WERI-Rb-1 (cell line): ENCODE data around the gene PPP1R10.

Source experiments
- DNase-seq: peaks from one replicate; pipeline ENCODE4 v3.0.0-alpha.2; 2020
- H3K27ac ChIP-seq: fragments of 250-450 bp; sonication (Bioruptor Pico); 2 replicates; pipeline ENCODE4 v1.5.1; 2020; ENCODE audit warnings: mild to moderate bottlenecking, moderate library complexity
- H3K27me3 ChIP-seq: fragments of 250-450 bp; sonication (Bioruptor Pico); 2 replicates; pipeline ENCODE4 v1.5.1; 2021; ENCODE audit warnings: mild to moderate bottlenecking, low read depth, moderate library complexity; ENCODE audit not compliant: insufficient read depth, severe bottlenecking
- H3K36me3 ChIP-seq: fragments of 250-450 bp; sonication (Bioruptor Pico); 2 replicates; pipeline ENCODE4 v1.5.1; 2020; ENCODE audit warnings: mild to moderate bottlenecking, moderate library complexity
- H3K4me3 ChIP-seq: 2 replicates; pipeline ENCODE4 v1.5.1; 2011; ENCODE audit warnings: low read depth, mild to moderate bottlenecking, control low read depth, low read length
- H3K9me3 ChIP-seq: fragments of 250-450 bp; sonication (Bioruptor Pico); 2 replicates; pipeline ENCODE4 v1.5.1; 2021; ENCODE audit warnings: mild to moderate bottlenecking, moderate library complexity; ENCODE audit not compliant: severe bottlenecking
- TF ChIP-seq, protein P1 (sequence below): IDR thresholded peaks from 2 replicates; pipeline ENCODE4 v1.5.1; 2011; ENCODE audit warnings: low read depth, mild to moderate bottlenecking, control low read depth, inconsistent platforms, low read length

Gene PPP1R10

DNA sequence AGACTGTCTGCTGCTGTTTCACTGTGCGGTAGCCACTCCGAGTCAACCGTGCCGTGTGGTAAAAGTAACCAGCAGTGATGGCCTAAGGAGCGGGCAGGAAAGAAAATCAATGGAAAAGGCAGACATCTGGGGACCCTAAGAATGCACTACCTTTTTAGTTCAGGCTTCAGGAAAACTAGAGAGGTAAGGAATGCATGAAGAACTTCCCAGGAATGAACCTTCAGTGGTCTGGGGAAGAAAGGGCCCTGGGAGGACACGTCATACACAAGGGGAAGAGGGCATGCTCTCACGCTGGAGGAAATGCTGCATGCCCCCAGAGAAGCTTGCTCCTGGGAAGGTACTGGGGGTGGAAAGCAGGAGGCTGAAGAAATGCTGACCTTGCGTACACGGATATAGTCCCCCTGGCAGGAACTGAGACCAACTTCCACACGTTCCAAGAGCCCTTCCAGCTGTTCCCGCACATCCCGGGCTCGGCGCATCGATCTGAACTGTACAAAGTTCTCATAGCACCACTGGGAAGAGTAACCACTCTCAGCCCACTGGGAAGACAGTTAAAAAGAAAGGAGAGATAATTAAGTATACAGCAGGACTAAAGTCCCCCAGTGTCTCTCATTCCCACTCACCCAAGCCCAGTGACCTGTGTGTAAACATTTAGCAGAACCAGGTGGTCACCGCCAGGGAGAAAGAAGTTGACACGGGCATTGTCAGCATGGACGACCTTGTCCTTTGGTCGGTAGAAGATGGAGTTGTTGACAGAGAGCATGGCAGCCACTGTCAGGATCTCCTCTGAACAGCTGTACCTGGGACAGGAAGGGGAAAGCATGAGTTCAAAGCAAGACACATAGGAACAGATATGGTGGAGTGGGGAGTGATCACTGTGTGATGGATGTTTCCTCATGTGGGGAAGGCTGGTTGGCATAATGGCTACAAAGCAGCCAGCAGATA is 38.0 kb upstream of the PPP1R10 start:
- Histone ChIP-seq H3K27ac (no peak overlapping the region), H3K4me3 (no peak overlapping the region), H3K9me3 (no peaks in the 10 kb centered on the region), H3K27me3 (no peaks in the 10 kb centered on the region), H3K36me3 (peaks cover 99% of the 10 kb centered on the region)
- no peak for DNase-seq
- TF ChIP-seq, protein P1, sequence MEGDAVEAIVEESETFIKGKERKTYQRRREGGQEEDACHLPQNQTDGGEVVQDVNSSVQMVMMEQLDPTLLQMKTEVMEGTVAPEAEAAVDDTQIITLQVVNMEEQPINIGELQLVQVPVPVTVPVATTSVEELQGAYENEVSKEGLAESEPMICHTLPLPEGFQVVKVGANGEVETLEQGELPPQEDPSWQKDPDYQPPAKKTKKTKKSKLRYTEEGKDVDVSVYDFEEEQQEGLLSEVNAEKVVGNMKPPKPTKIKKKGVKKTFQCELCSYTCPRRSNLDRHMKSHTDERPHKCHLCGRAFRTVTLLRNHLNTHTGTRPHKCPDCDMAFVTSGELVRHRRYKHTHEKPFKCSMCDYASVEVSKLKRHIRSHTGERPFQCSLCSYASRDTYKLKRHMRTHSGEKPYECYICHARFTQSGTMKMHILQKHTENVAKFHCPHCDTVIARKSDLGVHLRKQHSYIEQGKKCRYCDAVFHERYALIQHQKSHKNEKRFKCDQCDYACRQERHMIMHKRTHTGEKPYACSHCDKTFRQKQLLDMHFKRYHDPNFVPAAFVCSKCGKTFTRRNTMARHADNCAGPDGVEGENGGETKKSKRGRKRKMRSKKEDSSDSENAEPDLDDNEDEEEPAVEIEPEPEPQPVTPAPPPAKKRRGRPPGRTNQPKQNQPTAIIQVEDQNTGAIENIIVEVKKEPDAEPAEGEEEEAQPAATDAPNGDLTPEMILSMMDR, result no peak

DNA sequence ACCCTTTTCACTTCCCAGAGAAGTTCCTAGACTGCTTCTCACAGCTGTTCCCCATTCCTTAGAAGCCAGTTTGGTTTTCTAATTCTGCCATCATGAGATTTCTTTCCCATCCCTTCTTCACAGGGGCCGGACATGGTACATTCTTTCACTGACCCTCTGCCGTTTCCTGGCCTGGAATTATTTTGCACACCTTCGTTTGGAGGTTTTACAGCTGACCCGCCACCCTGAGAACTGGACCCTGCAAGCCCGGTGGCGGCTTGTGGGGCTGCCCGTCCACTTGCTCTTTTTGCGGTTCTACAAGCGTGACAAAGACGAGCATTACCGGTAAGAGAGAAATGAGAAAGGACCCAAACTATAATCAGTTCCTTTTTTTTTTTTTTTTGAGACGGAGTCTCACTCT is 34.1 kb upstream of the PPP1R10 start:
- Histone ChIP-seq H3K27ac (no peak overlapping the region), H3K36me3 (peaks cover 84% of the 10 kb centered on the region), H3K4me3 (no peak overlapping the region), H3K27me3 (no peaks in the 10 kb centered on the region), H3K9me3 (no peaks in the 10 kb centered on the region)
- TF ChIP-seq, protein P1, result no peak
- no peak for DNase-seq

DNA sequence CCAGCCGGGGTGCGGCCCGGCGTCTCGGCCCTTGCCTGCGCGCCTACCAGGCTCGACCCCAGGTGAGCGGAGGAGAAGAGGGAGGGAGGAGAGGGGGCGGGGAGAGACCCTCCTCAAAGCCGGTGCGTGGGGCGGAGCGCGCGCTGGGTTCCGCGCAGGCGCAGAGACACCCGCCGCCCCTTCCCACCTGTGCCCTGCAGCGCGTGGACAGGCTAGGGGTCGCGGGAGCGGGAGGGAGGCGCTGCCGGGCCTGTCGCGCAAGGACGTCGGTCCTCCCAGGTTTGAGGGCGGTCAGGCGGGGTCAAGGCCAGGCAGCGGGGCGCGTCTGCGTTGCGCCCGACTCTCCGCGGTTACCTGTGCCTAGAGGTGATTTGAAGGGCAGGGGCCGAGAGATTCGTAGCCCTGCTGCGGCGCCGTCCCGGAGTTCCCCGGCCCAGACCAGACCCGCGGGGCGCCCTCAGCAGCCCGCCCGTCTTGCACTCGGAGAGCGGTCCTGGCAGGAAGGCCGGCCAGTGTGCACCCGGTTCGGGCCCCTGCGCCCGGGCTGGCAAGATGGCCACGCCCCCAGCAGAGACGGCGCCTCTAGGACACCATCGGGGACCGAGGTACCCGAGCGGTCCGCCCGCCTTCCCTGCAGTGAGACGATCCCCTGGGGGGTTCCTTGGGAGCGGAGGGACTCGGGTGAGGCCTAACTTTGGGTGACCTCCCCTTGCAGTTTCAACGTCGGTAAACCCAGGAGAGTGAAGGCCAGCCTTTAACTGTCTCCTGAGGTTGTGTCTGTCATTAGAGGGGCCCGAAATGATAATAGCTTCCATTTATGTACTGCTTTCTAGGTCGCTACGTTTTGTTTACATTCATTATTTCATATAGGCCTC is 30.4 kb upstream of the PPP1R10 start:
- TF ChIP-seq, protein P1, result no peak
- Histone ChIP-seq H3K4me3 (peak overlapping the region; percentile 88), H3K36me3 (peaks cover 81% of the 10 kb centered on the region), H3K9me3 (no peaks in the 10 kb centered on the region), H3K27me3 (no peaks in the 10 kb centered on the region), H3K27ac (peak overlapping the region; percentile 97)
- DNase-seq, result peak; percentile 95

DNA sequence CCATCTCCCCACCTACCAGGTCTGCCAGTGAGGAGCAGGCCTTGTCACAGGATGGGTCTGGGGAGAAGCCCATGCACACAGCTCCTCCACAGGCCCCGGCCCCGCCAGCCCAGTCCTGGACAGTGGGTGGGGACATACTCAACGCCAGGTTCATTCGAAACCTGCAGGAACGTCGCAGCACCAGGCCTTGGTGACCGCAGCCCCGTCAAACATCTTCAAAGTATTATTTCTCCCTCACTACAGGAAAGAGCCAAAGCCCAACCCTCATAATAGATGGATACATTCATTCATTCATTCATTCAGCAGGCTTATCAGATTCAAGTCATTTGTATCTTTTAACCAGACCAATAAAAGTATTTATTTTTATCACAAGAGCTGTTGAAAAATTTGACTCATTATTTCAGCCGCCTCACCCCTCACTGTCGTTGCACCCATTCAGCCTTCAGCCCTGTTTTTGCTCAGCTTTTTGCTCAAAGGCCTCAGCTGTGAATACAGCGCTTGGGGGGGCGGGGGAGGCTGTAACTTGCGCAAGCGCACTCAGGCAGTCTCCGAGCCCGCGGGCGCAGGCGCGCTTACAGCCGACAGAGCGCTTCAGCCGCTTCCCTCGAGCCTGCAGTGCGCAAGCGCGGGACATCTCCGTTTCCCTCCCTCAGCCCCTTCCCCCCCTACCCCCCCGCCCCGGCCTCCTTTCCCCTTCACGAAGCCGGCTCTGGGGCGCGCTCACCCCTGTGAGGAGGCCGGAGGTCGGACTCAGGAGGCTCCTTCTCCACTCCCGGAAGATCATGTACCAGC is 29.6 kb upstream of the PPP1R10 start, which contains the start of gene C6orf136:
TSS of gene C6orf136 (plus strand) at position 684 of the 792 bp plus-strand sequence. CDS start at position 783, 99 bp downstream.
- H3K9me3 ChIP-seq, result no peaks in the 10 kb centered on the region
- H3K36me3 ChIP-seq, result peaks cover 80% of the 10 kb centered on the region
- TF ChIP-seq, protein P1, result no peak
- DNase-seq, result peak; percentile 99
- H3K27me3 ChIP-seq, result no peaks in the 10 kb centered on the region
- H3K27ac ChIP-seq, result peak within 1 kb of the TSS; percentile 97
- peak within 1 kb of the TSS; percentile 88 for H3K4me3 ChIP-seq

DNA sequence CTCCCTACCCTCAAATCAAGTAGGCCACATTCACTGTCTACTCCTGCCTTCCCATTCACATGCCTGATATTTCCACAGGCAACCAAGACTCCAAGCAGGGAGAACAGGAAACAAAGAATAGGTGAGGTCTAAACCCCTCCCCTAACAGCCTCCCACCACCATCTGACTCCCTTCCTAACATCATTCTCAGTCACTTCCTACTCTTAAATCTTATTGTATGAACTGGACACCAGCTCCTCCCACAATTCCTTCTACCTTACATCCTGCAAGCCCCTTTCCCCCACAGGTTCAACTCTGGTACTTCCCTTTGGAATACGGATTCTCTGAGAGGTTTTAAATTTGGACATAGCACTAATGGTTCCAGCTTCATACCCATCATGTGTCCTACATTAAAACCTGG is 28.9 kb upstream of the PPP1R10 start:
- peaks cover 80% of the 10 kb centered on the region for H3K36me3 ChIP-seq
- H3K4me3 ChIP-seq, result no peak overlapping the region
- DNase-seq, result no peak
- H3K27me3 ChIP-seq, result no peaks in the 10 kb centered on the region
- peak overlapping the region; percentile 19 for H3K27ac ChIP-seq
- H3K9me3 ChIP-seq, result no peaks in the 10 kb centered on the region
- TF ChIP-seq, protein P1, result no peak
